Endothelial cell (in vitro differentiated cells): ENCODE results near the gene SECTM1. TPM values are rescaled to one million over a fixed set of nuclear protein-coding genes. Genes with fewer than 3 reads are reported as not detected.

Source experiments
- DNase-seq: peaks from one replicate; pipeline ENCODE4 v3.0.0; 2021; ENCODE audit warnings: low spot score
- H3K27ac Mint-ChIP-seq: one replicate; pipeline ENCODE4 v1.8.0; 2021; ENCODE audit warnings: mixed read lengths, inconsistent platforms; ENCODE audit not compliant: unreplicated experiment
- H3K27me3 Mint-ChIP-seq: one replicate; pipeline ENCODE4 v1.8.0; 2021; ENCODE audit warnings: mild to moderate bottlenecking, moderate library complexity, mixed read lengths, inconsistent platforms; ENCODE audit not compliant: unreplicated experiment
- H3K36me3 Mint-ChIP-seq: one replicate; pipeline ENCODE4 v1.8.0; 2021; ENCODE audit warnings: mild to moderate bottlenecking, low read depth, mixed read lengths, inconsistent platforms; ENCODE audit not compliant: unreplicated experiment
- H3K4me1 Mint-ChIP-seq: one replicate; pipeline ENCODE4 v1.8.0; 2021; ENCODE audit warnings: mild to moderate bottlenecking, mixed read lengths, inconsistent platforms; ENCODE audit not compliant: unreplicated experiment
- H3K4me3 Mint-ChIP-seq: one replicate; pipeline ENCODE4 v1.8.0; 2021; ENCODE audit warnings: mild to moderate bottlenecking, mixed read lengths, inconsistent platforms; ENCODE audit not compliant: unreplicated experiment
- H3K9me3 Mint-ChIP-seq: one replicate; pipeline ENCODE4 v1.8.0; 2021; ENCODE audit warnings: mixed read lengths, inconsistent platforms; ENCODE audit not compliant: unreplicated experiment
- CTCF ChIP-seq: fragments of 200-600 bp; sonication (generic); IDR thresholded peaks from one replicate; pipeline ENCODE4 v1.5.0; 2021; ENCODE audit warnings: antibody characterized with exemption; ENCODE audit not compliant: unreplicated experiment
- total RNA-seq: library from RNA; stranded (reverse); fragmentation: NEBNext Ultra II Directional; extraction: Animal tissue kit (Norgen Biotek cat#: 25700); gene quantifications from one replicate; pipeline ENCODE4 v1.2.1, GENCODE V29; 2021; ENCODE audit not compliant: unreplicated experiment

Gene SECTM1
- total RNA-seq, 1 donor from 2014 or later = not detected

- Mint-ChIP-seq H3K4me1 (no peaks in the 10 kb centered on the region), H3K9me3 (no peaks in the 10 kb centered on the region), H3K27me3 (peaks cover 6% of the 10 kb centered on the region), H3K36me3 (no peaks in the 10 kb centered on the region), H3K27ac (no peak overlapping the region), H3K4me3 (no peak overlapping the region)
- no peak for DNase-seq
- no peak for TF ChIP-seq CTCF
These were observed 32.2 kb downstream of the SECTM1 start for GRCh38 chr17:82301300-82301915.

GRCh38 chr17:82300707-82301270 lies 32.8 kb downstream of the SECTM1 start:
- no peaks in the 10 kb centered on the region for H3K36me3 Mint-ChIP-seq
- no peaks in the 10 kb centered on the region for H3K4me1 Mint-ChIP-seq
- H3K9me3 Mint-ChIP-seq = no peaks in the 10 kb centered on the region
- peaks cover 6% of the 10 kb centered on the region for H3K27me3 Mint-ChIP-seq
- no peak overlapping the region for H3K27ac Mint-ChIP-seq
- peak; percentile 78 for DNase-seq
- H3K4me3 Mint-ChIP-seq = no peak overlapping the region
- peak; percentile 65 for TF ChIP-seq CTCF

GRCh38 chr17:82300228-82300627 lies 33.3 kb downstream of the SECTM1 start:
- Mint-ChIP-seq H3K4me1 (no peaks in the 10 kb centered on the region), H3K27ac (no peak overlapping the region), H3K4me3 (no peak overlapping the region), H3K27me3 (peaks cover 6% of the 10 kb centered on the region), H3K36me3 (no peaks in the 10 kb centered on the region), H3K9me3 (no peaks in the 10 kb centered on the region)
- no peak for DNase-seq
- TF ChIP-seq CTCF = no peak

- no peak for TF ChIP-seq CTCF
- Mint-ChIP-seq H3K27me3 (peaks cover 6% of the 10 kb centered on the region), H3K36me3 (no peaks in the 10 kb centered on the region), H3K9me3 (no peaks in the 10 kb centered on the region), H3K27ac (no peak overlapping the region), H3K4me3 (no peak overlapping the region), H3K4me1 (no peaks in the 10 kb centered on the region)
- no peak for DNase-seq
These were observed 34.1 kb downstream of the SECTM1 start for GRCh38 chr17:82299452-82299851.
